SK-N-SH (cell line): ENCODE results near the gene BRPF3.

Source experiments
- CTCF ChIP-seq: fragments of 200-600 bp; sonication (generic); IDR thresholded peaks from 2 replicates; pipeline ENCODE4 v1.6.1; 2017; ENCODE audit warnings: antibody characterized with exemption, mild to moderate bottlenecking, moderate library complexity
- EP300 ChIP-seq, 2 experiments: IDR thresholded peaks; 2 replicates each; pipeline versions ENCODE4 v1.4.0 to v1.6.1; 2012; ENCODE audit warnings: borderline replicate concordance in 1 of 2, low read depth in 1 of 2, low read length in 1 of 2
- EZH2phosphoT487 ChIP-seq: fragments of 200-600 bp; sonication (generic); IDR thresholded peaks from 2 replicates; pipeline ENCODE4 v1.6.1; 2017; ENCODE audit warnings: low read depth, mixed run types, mild to moderate bottlenecking, antibody characterized with exemption, moderate library complexity, borderline replicate concordance
- FOSL2 ChIP-seq: IDR thresholded peaks from 2 replicates; pipeline ENCODE4 v1.4.0; 2012; ENCODE audit warnings: low read depth, mild to moderate bottlenecking, moderate library complexity, borderline replicate concordance
- GABPA ChIP-seq: IDR thresholded peaks from 2 replicates; pipeline ENCODE4 v1.4.0; 2012; ENCODE audit warnings: low read depth, mild to moderate bottlenecking
- GATA2 ChIP-seq: sonication (generic); formaldehyde crosslinking; IDR thresholded peaks from 2 replicates; pipeline ENCODE4 v1.5.0; 2020; ENCODE audit warnings: mild to moderate bottlenecking, missing genetic modification reagents
- IRF3 ChIP-seq: fragments of 150-350 bp; IDR thresholded peaks from 2 replicates; pipeline ENCODE4 v1.6.1; 2016; ENCODE audit warnings: mild to moderate bottlenecking, low read depth, low read length
- JUND ChIP-seq: IDR thresholded peaks from 2 replicates; pipeline ENCODE4 v1.4.0; 2012
- RAD21 ChIP-seq: IDR thresholded peaks from 2 replicates; pipeline ENCODE4 v1.6.1; 2012; ENCODE audit warnings: mild to moderate bottlenecking, low read length
- REST ChIP-seq: IDR thresholded peaks from 2 replicates; pipeline ENCODE4 v1.6.1; 2012; ENCODE audit warnings: mild to moderate bottlenecking, low read depth, low read length, moderate library complexity
- RFX5 ChIP-seq: IDR thresholded peaks from 2 replicates; pipeline ENCODE4 v1.6.1; 2012; ENCODE audit warnings: mild to moderate bottlenecking, improper control_type of control experiment, low read length
- SIN3A ChIP-seq: IDR thresholded peaks from 2 replicates; pipeline ENCODE4 v1.6.1; 2012; ENCODE audit warnings: low read depth, mild to moderate bottlenecking, low read length, moderate library complexity, borderline replicate concordance
- SMC3 ChIP-seq: IDR thresholded peaks from 2 replicates; pipeline ENCODE4 v1.6.1; 2012; ENCODE audit warnings: low read depth, low read length, improper control_type of control experiment
- TF ChIP-seq, protein P1 (sequence below): IDR thresholded peaks from 2 replicates; pipeline ENCODE4 v1.4.0; 2012; ENCODE audit warnings: low read depth

- no peak for TF ChIP-seq SMC3
- TF ChIP-seq, protein P1, sequence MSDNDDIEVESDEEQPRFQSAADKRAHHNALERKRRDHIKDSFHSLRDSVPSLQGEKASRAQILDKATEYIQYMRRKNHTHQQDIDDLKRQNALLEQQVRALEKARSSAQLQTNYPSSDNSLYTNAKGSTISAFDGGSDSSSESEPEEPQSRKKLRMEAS = no peak
- TF ChIP-seq SIN3A = no peak
- no peak for TF ChIP-seq CTCF
- no peak for TF ChIP-seq EP300 (IDR thresholded peaks at IDR 0.05; ENCODE audit: borderline replicate concordance in 1 of 2, low read depth in 1 of 2, low read length in 1 of 2)
- no peak for TF ChIP-seq GATA2 (CRISPR knock-in tag)
- no peak for TF ChIP-seq EZH2phosphoT487
- TF ChIP-seq IRF3 = no peak
- no peak for TF ChIP-seq GABPA
- TF ChIP-seq RAD21 = no peak
- TF ChIP-seq REST = no peak
- TF ChIP-seq FOSL2 = no peak
- TF ChIP-seq RFX5 = no peak
- TF ChIP-seq JUND = no peak
Measured at GRCh38 chr6:36217946-36218345, 21.4 kb downstream of the BRPF3 start.
